Mesothelial cell of epicardium (in vitro differentiated cells): ENCODE measurements around the gene RBM14. TPM values are rescaled to one million over a fixed set of nuclear protein-coding genes. Genes with fewer than 3 reads are reported as not detected.

ENCODE experiments used
- DNase-seq, 2 experiments: peaks; one replicate each; pipeline ENCODE4 v3.0.0; 2021; ENCODE audit warnings: low spot score in 2 of 2; ENCODE audit not compliant: unreplicated experiment in 2 of 2
- H3K27ac Mint-ChIP-seq: 2 replicates; pipeline ENCODE4 v1.8.0; 2021; ENCODE audit warnings: mixed read lengths
- H3K27me3 Mint-ChIP-seq: 2 replicates; pipeline ENCODE4 v1.8.0; 2021; ENCODE audit warnings: low read depth, mixed read lengths
- H3K36me3 Mint-ChIP-seq: 2 replicates; pipeline ENCODE4 v1.8.0; 2021; ENCODE audit warnings: mixed read lengths
- H3K4me1 Mint-ChIP-seq: 2 replicates; pipeline ENCODE4 v1.8.0; 2021; ENCODE audit warnings: mixed read lengths
- H3K4me3 Mint-ChIP-seq: 2 replicates; pipeline ENCODE4 v1.8.0; 2021; ENCODE audit warnings: mild to moderate bottlenecking, moderate library complexity, mixed read lengths
- H3K9me3 Mint-ChIP-seq: 2 replicates; pipeline ENCODE4 v1.8.0; 2021; ENCODE audit warnings: mixed read lengths
- total RNA-seq: library from RNA; stranded (reverse); gene quantifications from 3 replicates; pipeline ENCODE4 v1.2.1, GENCODE V29; 2021
- TF ChIP-seq, protein P1 (sequence below): fragments of 200-600 bp; sonication (generic); IDR thresholded peaks from one replicate; pipeline ENCODE4 v1.5.0; 2021; ENCODE audit warnings: antibody characterized with exemption; ENCODE audit not compliant: unreplicated experiment

RBM14 gene
- total RNA-seq, 1 donor from 2014 or later: 135 TPM

DNA sequence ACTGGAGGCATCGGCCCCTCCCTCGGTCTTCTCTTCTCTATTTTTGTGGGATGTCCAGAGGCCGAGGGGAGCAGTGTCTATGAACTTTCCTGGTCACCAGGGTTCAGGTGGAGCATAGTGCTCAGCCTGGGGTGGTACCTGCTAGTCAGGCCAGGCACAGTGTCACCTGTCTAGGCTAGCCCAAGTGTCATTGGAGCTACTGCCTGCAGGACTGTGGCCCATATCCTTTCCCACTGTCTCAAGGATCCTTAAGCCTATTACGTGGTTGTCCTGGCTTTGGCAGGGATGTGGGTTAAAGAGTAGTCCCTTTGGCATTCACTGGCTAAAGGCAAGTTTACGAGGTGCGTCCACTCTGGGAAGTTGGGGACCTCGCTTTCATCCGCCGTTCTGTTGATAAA lies 9.3 kb downstream of the RBM14 start:
- Mint-ChIP-seq H3K4me1 (peaks cover 5% of the 10 kb centered on the region), H3K4me3 (no peak overlapping the region), H3K9me3 (no peaks in the 10 kb centered on the region), H3K27ac (no peak overlapping the region), H3K27me3 (no peaks in the 10 kb centered on the region), H3K36me3 (peaks cover 33% of the 10 kb centered on the region)
- no peak for DNase-seq
- TF ChIP-seq, protein P1, sequence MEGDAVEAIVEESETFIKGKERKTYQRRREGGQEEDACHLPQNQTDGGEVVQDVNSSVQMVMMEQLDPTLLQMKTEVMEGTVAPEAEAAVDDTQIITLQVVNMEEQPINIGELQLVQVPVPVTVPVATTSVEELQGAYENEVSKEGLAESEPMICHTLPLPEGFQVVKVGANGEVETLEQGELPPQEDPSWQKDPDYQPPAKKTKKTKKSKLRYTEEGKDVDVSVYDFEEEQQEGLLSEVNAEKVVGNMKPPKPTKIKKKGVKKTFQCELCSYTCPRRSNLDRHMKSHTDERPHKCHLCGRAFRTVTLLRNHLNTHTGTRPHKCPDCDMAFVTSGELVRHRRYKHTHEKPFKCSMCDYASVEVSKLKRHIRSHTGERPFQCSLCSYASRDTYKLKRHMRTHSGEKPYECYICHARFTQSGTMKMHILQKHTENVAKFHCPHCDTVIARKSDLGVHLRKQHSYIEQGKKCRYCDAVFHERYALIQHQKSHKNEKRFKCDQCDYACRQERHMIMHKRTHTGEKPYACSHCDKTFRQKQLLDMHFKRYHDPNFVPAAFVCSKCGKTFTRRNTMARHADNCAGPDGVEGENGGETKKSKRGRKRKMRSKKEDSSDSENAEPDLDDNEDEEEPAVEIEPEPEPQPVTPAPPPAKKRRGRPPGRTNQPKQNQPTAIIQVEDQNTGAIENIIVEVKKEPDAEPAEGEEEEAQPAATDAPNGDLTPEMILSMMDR: no peak

DNA sequence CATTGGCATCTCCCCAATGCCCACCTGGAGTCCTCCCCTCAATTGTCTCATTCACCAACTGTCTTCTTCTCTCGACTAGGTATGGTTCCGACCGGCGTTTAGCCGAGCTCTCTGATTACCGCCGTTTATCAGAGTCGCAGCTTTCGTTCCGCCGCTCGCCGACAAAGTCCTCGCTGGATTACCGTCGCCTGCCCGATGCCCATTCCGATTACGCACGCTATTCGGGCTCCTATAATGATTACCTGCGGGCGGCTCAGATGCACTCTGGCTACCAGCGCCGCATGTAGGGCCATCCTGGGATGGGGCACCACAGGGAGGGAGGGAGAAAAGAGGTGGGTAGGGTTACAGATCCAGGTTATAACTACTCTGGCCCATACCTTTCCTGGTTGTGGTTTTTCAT lies 10.0 kb downstream of the RBM14 start:
- no peak overlapping the region for H3K27ac Mint-ChIP-seq
- H3K4me1 Mint-ChIP-seq: peaks cover 3% of the 10 kb centered on the region
- H3K36me3 Mint-ChIP-seq: peaks cover 33% of the 10 kb centered on the region
- no peaks in the 10 kb centered on the region for H3K27me3 Mint-ChIP-seq
- TF ChIP-seq, protein P1: no peak
- no peak for DNase-seq
- H3K4me3 Mint-ChIP-seq: no peak overlapping the region
- no peaks in the 10 kb centered on the region for H3K9me3 Mint-ChIP-seq

DNA sequence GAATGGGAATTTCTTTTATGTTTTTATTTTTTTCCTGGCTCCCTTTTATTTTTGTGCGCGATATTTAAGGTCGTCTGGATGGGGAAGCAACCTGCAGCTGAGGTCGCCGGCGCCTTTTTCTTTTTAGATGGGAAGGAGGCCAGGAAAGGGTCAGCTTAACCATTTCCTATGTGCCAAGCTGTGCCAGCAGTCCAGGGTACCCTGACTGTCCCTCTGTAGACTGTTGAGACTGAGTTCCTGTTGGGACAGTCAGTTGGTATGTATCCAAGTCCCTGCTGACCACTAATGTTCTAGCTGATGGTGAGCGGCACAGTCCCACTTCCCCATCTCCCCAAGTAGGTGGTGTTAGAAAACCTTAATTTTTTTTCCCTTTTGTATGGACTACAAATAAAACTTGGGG lies 10.5 kb downstream of the RBM14 start:
- Mint-ChIP-seq H3K4me3 (no peak overlapping the region), H3K9me3 (no peaks in the 10 kb centered on the region), H3K27ac (no peak overlapping the region), H3K36me3 (peaks cover 35% of the 10 kb centered on the region), H3K4me1 (no peaks in the 10 kb centered on the region), H3K27me3 (no peaks in the 10 kb centered on the region)
- TF ChIP-seq, protein P1: no peak
- no peak for DNase-seq

DNA sequence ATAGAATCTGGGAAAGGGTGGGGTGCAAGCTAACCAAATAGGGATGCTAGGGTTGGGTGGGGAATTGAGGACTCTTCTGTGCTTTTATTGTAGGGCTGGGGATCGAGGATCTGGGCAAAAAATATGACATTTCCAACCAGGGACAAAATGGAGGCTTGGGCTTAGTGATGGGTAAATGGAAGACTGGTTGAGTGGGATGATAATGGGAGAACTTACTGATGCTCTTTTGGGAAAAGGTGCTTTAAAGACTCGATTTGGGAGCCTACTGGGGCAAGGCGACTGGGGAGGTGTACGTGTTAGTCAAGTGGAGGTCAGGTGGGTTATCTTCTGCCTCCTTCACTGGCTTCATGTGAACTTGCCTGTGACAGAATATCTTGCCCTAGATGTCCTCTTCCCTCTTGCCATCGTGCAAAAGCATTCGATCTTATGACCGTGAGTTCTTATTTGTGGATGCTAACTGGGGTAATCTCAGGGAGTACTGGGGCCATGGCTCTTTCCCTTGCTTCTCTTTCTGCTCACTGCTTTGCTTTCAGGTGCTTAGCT lies 11.7 kb downstream of the RBM14 start:
- Mint-ChIP-seq H3K27ac (no peak overlapping the region), H3K27me3 (no peaks in the 10 kb centered on the region), H3K4me1 (no peaks in the 10 kb centered on the region), H3K36me3 (peaks cover 39% of the 10 kb centered on the region), H3K9me3 (no peaks in the 10 kb centered on the region), H3K4me3 (no peak overlapping the region)
- TF ChIP-seq, protein P1: no peak
- DNase-seq: no peak

DNA sequence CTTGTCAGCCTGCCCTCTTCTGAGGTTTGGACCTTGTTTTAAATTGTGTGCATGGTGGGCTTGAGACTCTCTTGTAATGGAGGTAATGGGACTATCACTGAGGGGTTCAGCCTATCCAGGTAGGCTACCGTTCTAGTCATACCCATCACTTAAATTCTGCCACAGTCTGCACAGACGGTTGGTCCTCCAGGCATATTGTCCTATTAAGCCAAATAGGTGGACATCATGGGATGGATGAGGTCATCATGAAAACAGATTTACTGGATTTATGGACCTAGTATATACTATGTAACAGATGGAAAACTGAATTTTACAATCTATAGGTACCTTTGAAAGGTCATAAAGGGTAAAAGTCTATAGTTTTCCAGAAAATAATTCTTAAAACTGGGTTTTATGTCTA lies 12.9 kb downstream of the RBM14 start:
- no peaks in the 10 kb centered on the region for H3K9me3 Mint-ChIP-seq
- H3K36me3 Mint-ChIP-seq: peaks cover 39% of the 10 kb centered on the region
- no peak overlapping the region for H3K4me3 Mint-ChIP-seq
- no peak for DNase-seq
- H3K27me3 Mint-ChIP-seq: no peaks in the 10 kb centered on the region
- H3K4me1 Mint-ChIP-seq: no peaks in the 10 kb centered on the region
- TF ChIP-seq, protein P1: no peak
- no peak overlapping the region for H3K27ac Mint-ChIP-seq

DNA sequence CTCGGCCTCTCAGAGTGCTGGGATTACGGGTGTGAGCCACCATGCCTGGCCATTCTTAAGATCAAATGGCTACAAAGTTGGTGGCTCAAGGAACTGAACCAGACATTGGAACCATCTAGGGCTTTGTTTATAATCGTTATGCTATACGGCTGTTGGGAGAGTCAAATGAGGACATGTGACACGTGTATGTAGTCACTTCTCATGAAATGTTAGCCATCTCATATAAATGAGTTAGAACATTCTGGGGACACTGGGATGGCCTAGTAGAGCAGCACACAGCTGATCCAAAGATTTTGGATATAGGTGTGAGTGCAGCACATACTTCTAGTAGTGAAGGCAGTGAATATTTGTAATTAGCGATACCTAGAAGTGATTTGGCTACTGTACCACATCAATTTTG lies 15.5 kb downstream of the RBM14 start:
- Mint-ChIP-seq H3K36me3 (peaks cover 39% of the 10 kb centered on the region), H3K4me3 (no peak overlapping the region), H3K27me3 (no peaks in the 10 kb centered on the region), H3K4me1 (no peaks in the 10 kb centered on the region), H3K9me3 (no peaks in the 10 kb centered on the region), H3K27ac (no peak overlapping the region)
- TF ChIP-seq, protein P1: no peak
- no peak for DNase-seq
